AG10803 (cell line): ENCODE measurements around the gene MDP1.

Source experiments
- DNase-seq: peaks from one replicate; pipeline ENCODE4 v3.0.0; 2010; ENCODE audit warnings: low read depth
- H3K4me3 ChIP-seq: 2 replicates; pipeline ENCODE4 v1.5.1; 2011; ENCODE audit warnings: mild to moderate bottlenecking, low read length, control low read depth
- CTCF ChIP-seq: conservative IDR thresholded peaks from 2 replicates; pipeline ENCODE4 v1.5.1; 2011; ENCODE audit warnings: mild to moderate bottlenecking, low read length, control low read depth, inconsistent platforms

Gene MDP1

GRCh38 chr14:24179961-24180796 is 35.7 kb downstream of the MDP1 start:
- peak; percentile 85 for DNase-seq
- H3K4me3 ChIP-seq = no peak overlapping the region
- TF ChIP-seq CTCF = no peak

- no peak for TF ChIP-seq CTCF
- no peak for DNase-seq
- H3K4me3 ChIP-seq = no peak overlapping the region
Measured at GRCh38 chr14:24179294-24179960, 36.4 kb downstream of the MDP1 start.

- TF ChIP-seq CTCF = no peak
- H3K4me3 ChIP-seq = no peak overlapping the region
- no peak for DNase-seq
Measured at GRCh38 chr14:24178399-24179178, 37.3 kb downstream of the MDP1 start.

- DNase-seq = no peak
- TF ChIP-seq CTCF = no peak
- no peak overlapping the region for H3K4me3 ChIP-seq
Measured at GRCh38 chr14:24177891-24178290, 38.0 kb downstream of the MDP1 start.

- TF ChIP-seq CTCF = no peak
- no peak overlapping the region for H3K4me3 ChIP-seq
- DNase-seq = no peak
Measured at GRCh38 chr14:24177041-24177825, 38.6 kb downstream of the MDP1 start.

- no peak overlapping the region for H3K4me3 ChIP-seq
- TF ChIP-seq CTCF = no peak
- DNase-seq = no peak
Measured at GRCh38 chr14:24176599-24176998, 39.3 kb downstream of the MDP1 start.
